ENCODE data around the gene EHD1.

Gene EHD1

GRCh38 chr11:64892838-64893193 lies 14.4 kb upstream of the EHD1 start:
- 0 out of 2 replicates have a peak, but pooled peaks cover 3% of the 10 kb centered on the region for H3F3A ChIP-seq (ENCODE audit: control insufficient read depth, insufficient read depth)
- H3K36me3 ChIP-seq (ENCODE audit: control insufficient read depth, low read length) = peaks cover 3% of the 10 kb centered on the region; the same call in 1 of the 2 replicates
- TF ChIP-seq CTCF (IDR thresholded peaks at IDR 0.05; ENCODE audit: low read depth, low read length, poor library complexity, severe bottlenecking) (no peak), EZH2phosphoT487 (IDR thresholded peaks at IDR 0.05; ENCODE audit: borderline replicate concordance, low read length) (no peak)
- no peak overlapping the region for H3K4me2 ChIP-seq (ENCODE audit: low read length)
- peaks cover 25% of the 10 kb centered on the region for H3K4me1 ChIP-seq (ENCODE audit: control insufficient read depth, low read length)
- H3K9me2 ChIP-seq (replicated peaks; ENCODE audit: control insufficient read depth, low read length) = no peaks in the 10 kb centered on the region
- no peaks in the 10 kb centered on the region for H3K27me3 ChIP-seq (ENCODE audit: control insufficient read depth, low read length)
- H4K20me1 ChIP-seq (ENCODE audit: control insufficient read depth, insufficient read depth, low read depth, low read length) = no peaks in the 10 kb centered on the region
- H3K27ac ChIP-seq (ENCODE audit: low read depth, low read length) = no peak overlapping the region
- H3K9me3 ChIP-seq (ENCODE audit: control insufficient read depth, insufficient read depth, low read length) = no peaks in the 10 kb centered on the region
- no peak overlapping the region for H3K4me3 ChIP-seq (ENCODE audit: low read length)
- H3K79me2 ChIP-seq (ENCODE audit: control insufficient read depth, low read length) = no peaks in the 10 kb centered on the region

GRCh38 chr11:64892411-64892831 lies 14.0 kb upstream of the EHD1 start:
- TF ChIP-seq CTCF (IDR thresholded peaks at IDR 0.05; ENCODE audit: low read depth, low read length, poor library complexity, severe bottlenecking) = no peak
- no peak for TF ChIP-seq EZH2phosphoT487 (IDR thresholded peaks at IDR 0.05; ENCODE audit: borderline replicate concordance, low read length)
- Histone ChIP-seq H3K4me1 (ENCODE audit: control insufficient read depth, low read length) (peaks cover 29% of the 10 kb centered on the region), H3K27ac (ENCODE audit: low read depth, low read length) (no peak overlapping the region), H3K36me3 (ENCODE audit: control insufficient read depth, low read length) (peaks cover 3% of the 10 kb centered on the region; the same call in 1 of the 2 replicates), H3K9me3 (ENCODE audit: control insufficient read depth, insufficient read depth, low read length) (no peaks in the 10 kb centered on the region), H3K4me2 (ENCODE audit: low read length) (no peak overlapping the region), H3K4me3 (ENCODE audit: low read length) (no peak overlapping the region), H3K79me2 (ENCODE audit: control insufficient read depth, low read length) (no peaks in the 10 kb centered on the region), H3F3A (ENCODE audit: control insufficient read depth, insufficient read depth) (peaks cover 3% of the 10 kb centered on the region; the same call in 1 of the 2 replicates), H4K20me1 (ENCODE audit: control insufficient read depth, insufficient read depth, low read depth, low read length) (no peaks in the 10 kb centered on the region), H3K27me3 (ENCODE audit: control insufficient read depth, low read length) (no peaks in the 10 kb centered on the region), H3K9me2 (replicated peaks; ENCODE audit: control insufficient read depth, low read length) (no peaks in the 10 kb centered on the region)

GRCh38 chr11:64891880-64892279 lies 13.5 kb upstream of the EHD1 start:
- Histone ChIP-seq H3K27ac (ENCODE audit: low read depth, low read length) (no peak overlapping the region), H3K79me2 (ENCODE audit: control insufficient read depth, low read length) (no peaks in the 10 kb centered on the region), H3K9me2 (replicated peaks; ENCODE audit: control insufficient read depth, low read length) (no peaks in the 10 kb centered on the region), H3K27me3 (ENCODE audit: control insufficient read depth, low read length) (no peaks in the 10 kb centered on the region), H3F3A (ENCODE audit: control insufficient read depth, insufficient read depth) (peaks cover 7% of the 10 kb centered on the region; the same call in 1 of the 2 replicates), H3K9me3 (ENCODE audit: control insufficient read depth, insufficient read depth, low read length) (no peaks in the 10 kb centered on the region), H3K4me3 (ENCODE audit: low read length) (no peak overlapping the region), H4K20me1 (ENCODE audit: control insufficient read depth, insufficient read depth, low read depth, low read length) (no peaks in the 10 kb centered on the region), H3K4me1 (ENCODE audit: control insufficient read depth, low read length) (peaks cover 35% of the 10 kb centered on the region), H3K4me2 (ENCODE audit: low read length) (no peak overlapping the region), H3K36me3 (ENCODE audit: control insufficient read depth, low read length) (peaks cover 3% of the 10 kb centered on the region; the same call in 1 of the 2 replicates)
- TF ChIP-seq CTCF (IDR thresholded peaks at IDR 0.05; ENCODE audit: low read depth, low read length, poor library complexity, severe bottlenecking) (no peak), EZH2phosphoT487 (IDR thresholded peaks at IDR 0.05; ENCODE audit: borderline replicate concordance, low read length) (no peak)
